AG08396 (cell line): ENCODE results near the gene FHOD3.

ENCODE experiments used
- DNase-seq: peaks from one replicate; pipeline ENCODE4 v3.0.0; 2012; ENCODE audit warnings: low spot score, mixed read lengths

Gene FHOD3

GRCh38 chr18:36322734-36323133 lies 25.2 kb downstream of the FHOD3 start:
- DNase-seq, result no peak

GRCh38 chr18:36323421-36323820 lies 25.9 kb downstream of the FHOD3 start:
- DNase-seq, result no peak

- no peak for DNase-seq
Measured at GRCh38 chr18:36325846-36326245, 28.3 kb downstream of the FHOD3 start.

GRCh38 chr18:36326771-36327170 lies 29.3 kb downstream of the FHOD3 start:
- DNase-seq, result no peak

- DNase-seq, result no peak
Measured at GRCh38 chr18:36327352-36328316, 30.1 kb downstream of the FHOD3 start.

- no peak for DNase-seq
Measured at GRCh38 chr18:36328385-36328858, 30.9 kb downstream of the FHOD3 start.

GRCh38 chr18:36328916-36329315 lies 31.4 kb downstream of the FHOD3 start:
- no peak for DNase-seq

- no peak for DNase-seq
Measured at GRCh38 chr18:36329684-36330434, 32.3 kb downstream of the FHOD3 start.

- no peak for DNase-seq
Measured at GRCh38 chr18:36330435-36331052, 33.0 kb downstream of the FHOD3 start.

GRCh38 chr18:36331521-36331971 lies 34.0 kb downstream of the FHOD3 start:
- no peak for DNase-seq

- DNase-seq, result no peak
Measured at GRCh38 chr18:36333414-36333813, 35.9 kb downstream of the FHOD3 start.

- DNase-seq, result no peak
Measured at GRCh38 chr18:36334798-36335197, 37.3 kb downstream of the FHOD3 start.

- DNase-seq, result no peak
Measured at GRCh38 chr18:36335476-36336279, 38.2 kb downstream of the FHOD3 start.

GRCh38 chr18:36337679-36338402 lies 40.3 kb downstream of the FHOD3 start:
- DNase-seq, result no peak

GRCh38 chr18:36338403-36338933 lies 41.0 kb downstream of the FHOD3 start:
- no peak for DNase-seq

GRCh38 chr18:36340246-36340645 lies 42.7 kb downstream of the FHOD3 start:
- no peak for DNase-seq

GRCh38 chr18:36341944-36342343 lies 44.4 kb downstream of the FHOD3 start:
- DNase-seq, result no peak

GRCh38 chr18:36348331-36348730 lies 50.8 kb downstream of the FHOD3 start:
- no peak for DNase-seq

GRCh38 chr18:36348971-36349417 lies 51.5 kb downstream of the FHOD3 start:
- DNase-seq, result no peak

GRCh38 chr18:36349552-36349951 lies 52.0 kb downstream of the FHOD3 start:
- DNase-seq, result no peak
